GM12873 (cell line): ENCODE data around the gene FAM193A.

Experiments used
- CTCF ChIP-seq: IDR thresholded peaks from 2 replicates; pipeline ENCODE4 v1.5.1; 2012; ENCODE audit warnings: low read depth, mild to moderate bottlenecking, moderate library complexity, low read length, control low read depth; ENCODE audit not compliant: insufficient read depth; ENCODE audit errors: missing control alignments

Gene FAM193A

GRCh38 chr4:2552806-2553205 lies 16.4 kb downstream of the FAM193A start:
- TF ChIP-seq CTCF = no peak

- no peak for TF ChIP-seq CTCF
Observed at GRCh38 chr4:2558301-2558700, 21.9 kb downstream of the FAM193A start.

GRCh38 chr4:2560167-2560566 lies 23.7 kb downstream of the FAM193A start:
- TF ChIP-seq CTCF = no peak

GRCh38 chr4:2565533-2565932 lies 29.1 kb downstream of the FAM193A start:
- TF ChIP-seq CTCF = no peak

GRCh38 chr4:2570036-2570435 lies 33.6 kb downstream of the FAM193A start:
- TF ChIP-seq CTCF = no peak

- no peak for TF ChIP-seq CTCF
Observed at GRCh38 chr4:2570551-2571222, 34.2 kb downstream of the FAM193A start.

- no peak for TF ChIP-seq CTCF
Observed at GRCh38 chr4:2572076-2572475, 35.6 kb downstream of the FAM193A start.
